Spleen (tissue), 7 donors: ENCODE results near the gene ALK.

Experiments used
- POLR2A ChIP-seq, 3 donors: fragments of 450-650 bp; IDR thresholded peaks; one replicate each; pipeline ENCODE4 v1.5.1; 2017; ENCODE audit warnings: antibody characterized with exemption in 3 of 3, mild to moderate bottlenecking in 1 of 3
- POLR2AphosphoS5 ChIP-seq, 3 donors: sonication (generic); formaldehyde crosslinking; IDR thresholded peaks; one replicate each; pipeline ENCODE4 v1.5.1; 2017; ENCODE audit warnings: antibody characterized with exemption in 3 of 3
- TF ChIP-seq, protein P1 (sequence below), 11 experiments: fragments of 200-600 bp in 7 of 11; fragments of 450-650 bp in 4 of 11; sonication (generic) in 4 of 11; IDR thresholded peaks in 8 of 11; conservative IDR thresholded peaks in 3 of 11; 1 replicate in 7 of 11; 2 replicates in 4 of 11; pipeline versions ENCODE4 v1.4.0 to v1.8.0; 2016 to 2021; ENCODE audit warnings: antibody characterized with exemption in 11 of 11, inconsistent platforms in 4 of 11, mild to moderate bottlenecking in 1 of 11
- donor health status: DM: no; HTN: no; CAD: no; lungs with moderate emphysema.
- donor health status: DM: no; HTN: no; CAD: no.
- donor health status: DM: no; HTN: no; CAD: no.

DNA sequence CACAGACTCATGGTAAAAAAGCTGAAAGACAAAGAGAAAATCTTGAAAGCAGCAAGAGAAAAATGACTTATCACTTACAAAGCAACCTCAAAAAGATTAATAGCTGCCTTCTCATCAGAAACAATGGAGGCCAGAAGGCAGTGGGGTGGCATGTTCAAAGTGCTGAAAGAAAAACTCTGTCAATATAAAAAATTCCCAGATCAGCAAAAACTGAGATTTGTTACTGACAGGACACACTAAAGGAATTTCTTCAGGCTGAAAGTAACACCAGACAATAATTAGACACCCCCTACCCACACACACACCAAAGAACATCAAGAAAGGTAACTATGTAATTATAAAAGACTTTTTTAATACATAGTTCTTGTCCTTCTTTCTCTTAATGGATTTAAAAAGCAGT is 495.0 kb downstream of the ALK start:
- TF ChIP-seq, protein P1, sequence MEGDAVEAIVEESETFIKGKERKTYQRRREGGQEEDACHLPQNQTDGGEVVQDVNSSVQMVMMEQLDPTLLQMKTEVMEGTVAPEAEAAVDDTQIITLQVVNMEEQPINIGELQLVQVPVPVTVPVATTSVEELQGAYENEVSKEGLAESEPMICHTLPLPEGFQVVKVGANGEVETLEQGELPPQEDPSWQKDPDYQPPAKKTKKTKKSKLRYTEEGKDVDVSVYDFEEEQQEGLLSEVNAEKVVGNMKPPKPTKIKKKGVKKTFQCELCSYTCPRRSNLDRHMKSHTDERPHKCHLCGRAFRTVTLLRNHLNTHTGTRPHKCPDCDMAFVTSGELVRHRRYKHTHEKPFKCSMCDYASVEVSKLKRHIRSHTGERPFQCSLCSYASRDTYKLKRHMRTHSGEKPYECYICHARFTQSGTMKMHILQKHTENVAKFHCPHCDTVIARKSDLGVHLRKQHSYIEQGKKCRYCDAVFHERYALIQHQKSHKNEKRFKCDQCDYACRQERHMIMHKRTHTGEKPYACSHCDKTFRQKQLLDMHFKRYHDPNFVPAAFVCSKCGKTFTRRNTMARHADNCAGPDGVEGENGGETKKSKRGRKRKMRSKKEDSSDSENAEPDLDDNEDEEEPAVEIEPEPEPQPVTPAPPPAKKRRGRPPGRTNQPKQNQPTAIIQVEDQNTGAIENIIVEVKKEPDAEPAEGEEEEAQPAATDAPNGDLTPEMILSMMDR (IDR thresholded peaks at IDR 0.05 in 8 of 11, conservative IDR thresholded peaks at IDR 0.05 in 3 of 11), result no peak
- TF ChIP-seq POLR2AphosphoS5 (IDR thresholded peaks at IDR 0.05) (no peak), POLR2A (IDR thresholded peaks at IDR 0.05) (no peak)
